HG03457 (cell line): ENCODE results near the gene SFTPD.

Experiments
- ATAC-seq: cut with Tn5 transposase; IDR thresholded peaks from one replicate; pipeline ENCODE4 v1.9.1; 2021; ENCODE audit warnings: moderate number of reproducible peaks; ENCODE audit not compliant: unreplicated experiment

The SFTPD gene

DNA sequence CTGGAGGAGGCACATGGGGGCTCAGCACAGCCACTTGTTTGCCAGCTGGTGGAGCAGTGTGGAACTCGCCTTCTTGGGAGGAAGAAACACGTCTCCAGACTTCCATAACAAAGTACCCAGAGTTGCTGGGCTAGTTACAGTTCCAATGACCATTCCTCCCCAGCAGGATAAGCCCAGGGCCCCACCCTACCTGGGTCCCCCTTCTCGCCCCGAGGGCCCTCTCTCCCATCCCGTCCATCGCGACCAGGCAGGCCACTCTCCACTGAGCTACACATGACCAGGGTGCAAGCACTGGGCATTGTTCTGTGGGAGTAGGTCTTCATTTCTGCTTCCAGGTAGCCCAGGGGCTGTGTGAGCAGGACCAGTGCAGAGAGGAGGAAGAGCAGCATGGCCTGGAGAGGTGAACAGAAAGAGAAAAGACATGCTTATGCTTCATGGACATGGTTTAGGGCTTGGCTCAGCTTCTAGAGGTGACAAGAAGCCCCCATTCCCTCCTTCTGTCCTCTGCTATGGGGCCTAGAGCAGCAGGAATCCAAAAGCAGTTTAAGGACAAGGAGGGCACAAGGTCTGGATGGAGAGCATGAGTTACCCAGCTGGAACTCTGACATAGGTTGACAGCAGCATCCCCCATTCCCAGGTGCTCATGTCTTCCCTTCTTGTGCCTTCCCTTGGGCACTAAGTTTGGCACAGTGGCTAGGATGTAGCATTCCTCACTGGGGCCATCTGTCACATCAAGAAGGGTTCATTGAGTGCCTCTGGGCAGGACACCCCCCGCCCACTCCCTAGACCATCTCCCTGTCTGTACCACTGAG lies 2.4 kb downstream of the SFTPD start:
- no peak for ATAC-seq

- ATAC-seq = no peak
These were observed 4.2 kb downstream of the SFTPD start for GRCh38 chr10:79944428-79945395.

DNA sequence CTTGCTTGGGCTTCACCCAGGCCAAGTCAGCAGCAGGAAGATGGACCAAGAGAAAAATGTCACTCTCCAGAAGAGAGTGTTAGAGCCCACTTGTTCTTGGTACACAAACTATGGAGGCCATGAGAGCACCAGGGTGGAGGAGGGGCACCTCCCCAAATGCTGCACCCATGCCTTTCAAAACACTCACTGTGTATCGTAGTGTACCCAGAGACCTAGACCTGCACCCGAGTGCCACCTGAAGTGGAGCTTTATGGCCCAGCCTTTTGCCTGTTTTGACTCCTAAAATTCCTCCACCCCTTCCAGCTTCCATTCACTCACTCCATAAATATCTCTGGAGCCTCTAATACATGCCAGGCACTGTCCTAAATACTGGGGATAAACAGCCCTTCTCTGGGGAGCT lies 5.0 kb downstream of the SFTPD start:
- ATAC-seq = no peak

DNA sequence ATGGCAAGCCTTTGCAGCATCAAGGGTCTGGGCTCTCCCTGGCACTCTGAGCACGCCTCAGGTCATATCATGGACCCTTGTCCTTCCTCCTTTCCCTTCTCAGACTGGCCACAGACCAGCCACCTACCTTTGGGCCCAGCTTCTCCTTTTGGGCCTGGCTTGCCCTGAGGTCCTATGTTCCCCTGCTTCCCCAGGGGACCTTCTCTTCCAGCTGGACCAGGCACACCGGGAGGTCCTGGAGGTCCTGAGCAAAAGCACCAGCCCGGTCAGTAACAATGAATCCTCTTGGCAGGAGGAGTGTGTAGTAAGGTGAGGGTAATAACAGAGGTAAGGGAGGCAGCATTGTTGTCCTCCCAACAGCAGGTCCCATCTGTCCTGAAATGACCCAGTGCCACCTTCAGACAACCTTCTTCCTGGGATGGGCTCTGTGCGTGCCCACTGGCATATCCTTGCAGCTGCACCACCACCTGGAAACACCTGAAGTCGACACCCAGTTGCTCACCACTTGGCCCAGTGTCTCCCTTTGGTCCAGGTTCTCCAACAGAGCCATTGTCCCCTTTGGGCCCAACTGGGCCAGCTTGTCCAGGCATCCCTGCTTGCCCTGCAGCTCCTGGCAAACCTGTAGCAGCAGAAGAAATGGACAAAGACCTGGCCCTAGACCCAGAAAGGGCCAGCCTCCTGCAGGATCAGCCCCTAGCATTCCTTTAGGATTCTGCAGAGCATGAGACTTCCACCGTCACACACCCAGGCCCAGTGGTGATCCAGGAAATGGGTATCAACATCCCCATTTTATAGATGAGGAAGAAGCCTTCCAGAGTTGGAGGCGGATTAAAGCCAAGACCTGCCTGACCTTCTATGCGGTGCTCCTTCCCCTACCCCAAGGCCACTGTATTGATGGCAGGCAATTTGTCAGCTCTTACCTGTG lies 6.4 kb downstream of the SFTPD start:
- ATAC-seq = no peak

GRCh38 chr10:79941585-79942210 lies 7.2 kb downstream of the SFTPD start:
- no peak for ATAC-seq

GRCh38 chr10:79941146-79941545 lies 7.8 kb downstream of the SFTPD start:
- ATAC-seq = no peak

DNA sequence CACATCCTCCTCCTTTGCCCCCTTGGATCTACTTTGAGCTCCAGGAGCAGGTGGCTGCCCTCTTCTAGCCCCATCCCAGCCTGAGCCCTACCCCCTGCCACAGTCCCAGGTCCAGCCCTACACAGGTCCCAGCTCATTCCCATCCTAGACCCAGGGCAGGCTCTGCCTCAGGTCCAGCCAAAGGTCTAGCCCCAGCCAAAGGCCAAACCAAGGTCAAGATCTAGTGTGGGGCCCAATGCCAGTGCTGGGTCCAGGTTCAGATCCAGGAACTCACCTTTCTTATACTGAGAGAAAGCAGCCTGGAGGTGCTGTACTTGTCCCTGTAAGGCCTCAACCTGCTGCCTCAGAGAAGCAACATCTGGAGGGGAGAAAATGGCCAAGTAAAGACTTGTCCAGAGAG lies 8.5 kb downstream of the SFTPD start:
- no peak for ATAC-seq

DNA sequence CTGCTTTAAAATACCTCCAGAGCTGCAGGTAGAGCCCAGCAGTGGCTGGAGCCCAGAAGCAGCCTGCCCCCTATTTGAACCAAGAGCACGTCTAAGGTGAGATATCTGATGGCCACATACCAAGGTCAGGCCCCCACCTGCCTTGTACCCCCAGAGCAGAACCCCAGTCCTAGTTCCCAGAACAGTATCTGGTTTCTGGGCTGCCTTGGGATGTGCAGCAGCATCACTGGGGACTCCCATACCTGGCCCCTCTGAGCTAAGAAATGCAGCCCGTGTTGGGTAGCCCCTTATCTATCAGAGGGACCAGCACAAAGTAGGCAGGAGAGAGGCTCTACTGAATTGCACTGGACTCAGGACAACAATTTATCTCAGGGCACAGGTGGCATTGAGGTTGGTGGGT lies 8.9 kb downstream of the SFTPD start:
- no peak for ATAC-seq

GRCh38 chr10:79938728-79939406 lies 10.0 kb downstream of the SFTPD start:
- no peak for ATAC-seq

- no peak for ATAC-seq
These were observed 11.2 kb downstream of the SFTPD start for GRCh38 chr10:79937701-79938151.

DNA sequence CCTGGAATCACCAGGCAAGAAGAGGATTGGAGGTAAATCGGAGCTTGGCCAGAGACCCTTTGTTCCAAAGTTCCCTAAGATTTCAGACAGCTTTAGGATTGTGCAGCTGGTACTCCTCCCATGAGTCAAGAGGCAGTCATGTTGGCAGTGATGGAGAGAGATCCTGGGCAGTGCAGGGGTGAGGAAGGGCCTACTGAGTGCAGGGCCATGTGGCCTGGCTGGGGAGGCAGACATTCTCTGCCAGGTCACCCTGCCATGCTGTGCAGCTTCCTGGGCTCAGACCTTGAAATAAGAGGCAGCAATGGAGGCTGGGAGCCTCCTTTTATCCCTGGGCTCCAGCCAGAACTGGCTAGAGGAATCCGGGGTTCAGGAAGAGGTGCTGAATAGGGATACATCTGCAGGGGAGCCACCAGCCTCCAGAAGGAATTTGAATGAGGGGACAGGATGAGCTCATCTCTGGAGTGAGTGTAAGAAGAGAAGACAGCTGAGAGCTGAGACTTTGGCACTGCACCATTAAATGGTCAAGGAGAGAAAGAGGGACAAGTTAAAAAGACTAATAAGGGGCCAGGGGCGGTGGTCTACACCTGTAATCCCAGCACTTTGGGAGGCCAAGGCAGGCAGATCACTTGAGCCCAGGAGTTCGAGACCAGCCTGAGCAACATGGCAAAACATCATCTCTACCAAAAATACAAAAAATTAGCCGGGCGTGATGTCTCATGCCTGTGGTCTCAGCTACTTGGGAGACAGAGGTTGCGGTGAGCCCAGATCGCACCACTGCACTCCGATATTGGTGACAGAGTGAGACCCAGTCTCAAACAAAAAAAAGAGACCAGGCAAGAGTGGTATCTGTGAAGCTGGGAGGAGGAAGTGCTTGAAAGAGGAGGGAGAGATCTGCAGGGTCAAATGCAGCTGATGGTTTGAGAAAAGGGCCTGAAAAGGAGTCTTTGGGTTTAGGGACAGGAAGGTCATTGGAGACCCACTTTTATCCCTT lies 12.0 kb downstream of the SFTPD start:
- ATAC-seq = no peak

GRCh38 chr10:79933961-79934360 lies 14.9 kb downstream of the SFTPD start:
- ATAC-seq = no peak

DNA sequence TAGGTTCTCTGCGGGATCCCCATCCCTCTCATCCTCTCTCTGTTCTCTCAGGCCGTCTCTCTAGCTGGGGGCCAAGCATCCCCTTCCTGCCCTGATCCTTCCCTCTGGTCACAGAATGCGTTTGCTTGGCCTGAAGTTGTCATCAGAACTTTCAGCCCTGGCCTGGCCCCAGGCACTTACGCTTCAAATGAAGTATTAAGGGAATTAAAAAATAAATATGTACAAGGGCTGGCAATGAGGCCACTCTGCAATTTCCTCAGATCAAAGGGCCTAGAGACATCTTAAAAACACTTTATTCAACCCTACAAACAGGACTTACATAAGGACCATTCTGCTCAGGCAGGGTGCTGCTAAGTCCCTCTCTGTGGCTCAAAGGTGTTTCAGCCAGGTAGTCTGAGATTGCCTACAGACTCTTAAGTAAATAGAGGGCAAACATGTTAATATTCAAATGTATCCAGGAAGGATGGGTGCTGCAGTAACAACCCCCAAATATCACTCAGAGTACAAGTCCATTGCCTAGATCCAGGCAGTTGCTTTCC lies 16.0 kb downstream of the SFTPD start:
- no peak for ATAC-seq

DNA sequence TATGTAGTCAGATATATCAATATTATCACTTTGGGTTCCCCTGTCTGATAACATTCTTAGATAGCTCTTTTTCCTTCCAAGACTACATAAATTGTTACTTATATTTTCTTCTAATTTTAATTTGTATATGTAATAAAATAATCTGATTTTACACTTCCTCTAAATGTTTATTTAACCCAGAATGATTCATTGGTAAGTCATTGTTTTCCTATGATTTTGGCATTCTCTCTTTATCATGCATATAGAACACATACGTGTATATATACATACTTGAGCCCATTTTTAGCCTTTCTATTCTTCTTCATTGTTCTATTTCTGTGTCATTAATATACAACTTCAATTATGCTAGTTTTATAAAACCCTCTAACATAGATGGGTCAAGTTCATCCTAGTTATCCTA lies 16.6 kb downstream of the SFTPD start:
- no peak for ATAC-seq

- no peak for ATAC-seq
These were observed 18.2 kb downstream of the SFTPD start for GRCh38 chr10:79930751-79931150.

- ATAC-seq = no peak
These were observed 18.6 kb downstream of the SFTPD start for GRCh38 chr10:79930267-79930666.

- ATAC-seq = peak; percentile 78
These were observed 19.4 kb downstream of the SFTPD start for GRCh38 chr10:79929409-79929904.

DNA sequence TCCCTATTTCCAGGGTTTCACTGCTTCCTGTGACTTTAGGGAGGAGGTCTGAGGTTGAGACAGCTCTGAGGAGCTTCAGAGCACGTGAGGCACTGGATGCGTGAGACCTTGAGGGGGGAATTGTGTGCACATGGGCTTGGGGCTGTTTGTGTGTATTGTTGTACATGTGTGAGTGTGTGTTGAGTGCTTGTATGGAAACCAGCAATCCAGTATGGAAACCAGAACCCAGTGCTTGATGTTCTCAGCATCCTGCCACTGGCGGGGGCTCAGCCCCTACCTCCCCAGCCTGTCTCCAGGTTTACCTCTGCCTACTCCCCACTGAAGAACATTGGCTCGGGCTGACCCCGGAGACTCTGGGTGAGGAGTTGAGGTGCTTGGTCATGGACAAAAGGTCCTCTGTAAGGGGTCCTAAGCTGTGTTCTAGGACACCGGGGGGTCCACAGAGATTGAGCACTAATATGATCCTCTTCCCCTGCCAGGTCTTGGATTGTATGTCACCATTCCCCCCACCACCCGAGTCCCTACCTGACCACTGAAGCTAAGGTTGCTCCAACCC lies 20.8 kb downstream of the SFTPD start:
- ATAC-seq = no peak
